Kidney epithelial cell (primary cell): ENCODE measurements around the gene RAP1GDS1. TPM values are rescaled to one million over a fixed set of nuclear protein-coding genes. Genes with fewer than 3 reads are reported as not detected.
"Not testable (repeated sequence)": the region's sequence is repeated elsewhere in the genome, so short reads cannot be mapped to it uniquely, and the experiment has no call there.

ENCODE experiments used
- DNase-seq: peaks from one replicate; pipeline ENCODE4 v3.0.0-alpha.2; 2010; ENCODE audit warnings: low read depth
- H3K27me3 ChIP-seq: 2 replicates; pipeline ENCODE4 v1.6.0; 2011; ENCODE audit warnings: low read length; ENCODE audit not compliant: control insufficient read depth, insufficient read depth
- H3K36me3 ChIP-seq: 2 replicates; pipeline ENCODE4 v1.5.1; 2011; ENCODE audit warnings: low read length; ENCODE audit not compliant: control insufficient read depth, insufficient read depth
- H3K4me3 ChIP-seq: 2 replicates; pipeline ENCODE4 v1.5.1; 2011; ENCODE audit warnings: low read depth, mild to moderate bottlenecking, control low read depth, low read length
- CTCF ChIP-seq: IDR thresholded peaks from 2 replicates; pipeline ENCODE4 v1.5.1; 2011; ENCODE audit warnings: mild to moderate bottlenecking, moderate library complexity, low read length, control low read depth, inconsistent platforms; ENCODE audit not compliant: insufficient read depth, poor library complexity, severe bottlenecking
- total RNA-seq: library from RNA; depleted of rRNA; stranded (reverse); fragments of >200 nt; gene quantifications from 2 replicates; pipeline ENCODE4 v1.2.3, GENCODE V29; 2015

RAP1GDS1 gene
- total RNA-seq, 1 donor from 2014 or later: 53.3 TPM

DNA sequence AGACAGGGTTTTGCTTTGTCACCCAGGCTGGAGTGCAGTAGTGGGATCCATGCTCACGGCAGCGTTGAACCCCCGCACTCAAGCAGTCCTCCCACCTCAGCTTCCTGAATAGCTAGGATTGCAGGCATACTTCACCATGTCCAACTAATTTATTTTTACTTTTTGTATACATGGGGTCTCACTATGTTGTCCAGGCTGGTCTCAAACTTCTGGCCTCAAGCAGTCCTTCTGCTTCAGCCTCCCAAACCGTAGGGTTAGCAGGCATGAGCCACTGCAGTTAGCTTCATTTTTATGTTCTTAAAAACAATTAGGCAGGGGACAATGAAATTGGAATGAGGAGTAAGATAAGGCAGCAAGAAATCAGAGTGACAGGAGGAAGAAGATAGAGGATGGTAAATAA lies 50.5 kb downstream of the RAP1GDS1 start:
- H3K27me3 ChIP-seq: no peaks in the 10 kb centered on the region
- no peaks in the 10 kb centered on the region for H3K36me3 ChIP-seq
- no peak overlapping the region for H3K4me3 ChIP-seq
- DNase-seq: no peak
- no peak for TF ChIP-seq CTCF

- Histone ChIP-seq H3K27me3 (no peaks in the 10 kb centered on the region), H3K36me3 (no peaks in the 10 kb centered on the region), H3K4me3 (no peak overlapping the region)
- DNase-seq: no peak
- TF ChIP-seq CTCF: no peak
Observed at GRCh38 chr4:98314791-98315565, 53.8 kb downstream of the RAP1GDS1 start.

DNA sequence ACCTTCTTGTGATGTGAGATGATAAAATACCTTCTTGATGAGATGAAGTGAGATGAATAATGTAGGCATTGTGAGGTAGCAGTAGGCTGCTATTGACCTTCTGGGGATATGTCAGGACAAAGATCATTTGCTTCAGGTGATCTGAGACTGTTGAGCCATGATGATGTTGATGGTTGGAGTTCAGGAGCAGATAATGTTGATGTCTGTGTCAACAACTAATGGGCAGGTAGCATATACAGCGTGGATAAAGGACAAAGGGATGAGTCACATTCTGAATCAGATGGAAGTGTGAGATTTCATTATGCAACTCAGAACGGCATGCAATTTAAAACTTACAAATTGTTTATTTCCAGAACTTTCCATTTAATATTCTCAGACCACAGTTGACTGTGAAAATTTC lies 57.3 kb downstream of the RAP1GDS1 start:
- H3K27me3 ChIP-seq: no peaks in the 10 kb centered on the region
- H3K36me3 ChIP-seq: no peaks in the 10 kb centered on the region
- TF ChIP-seq CTCF: no peak
- H3K4me3 ChIP-seq: no peak overlapping the region
- no peak for DNase-seq

GRCh38 chr4:98319021-98319420 lies 57.8 kb downstream of the RAP1GDS1 start:
- TF ChIP-seq CTCF: no peak
- no peaks in the 10 kb centered on the region for H3K36me3 ChIP-seq
- no peak for DNase-seq

GRCh38 chr4:98326168-98326567 lies 65.0 kb downstream of the RAP1GDS1 start:
- H3K36me3 ChIP-seq: no peaks in the 10 kb centered on the region
- no peaks in the 10 kb centered on the region for H3K27me3 ChIP-seq
- H3K4me3 ChIP-seq: no peak overlapping the region
- no peak for TF ChIP-seq CTCF
- DNase-seq: no peak

More at GRCh38 chr4:98319021-98319420, 57.8 kb downstream of the RAP1GDS1 start:
- Histone ChIP-seq H3K27me3 (no peaks in the 10 kb centered on the region), H3K4me3 (no peak overlapping the region)

- TF ChIP-seq CTCF: no peak
- no peak overlapping the region for H3K4me3 ChIP-seq
- no peaks in the 10 kb centered on the region for H3K36me3 ChIP-seq
- no peaks in the 10 kb centered on the region for H3K27me3 ChIP-seq
- DNase-seq: no peak
Observed at GRCh38 chr4:98327694-98328093, 66.5 kb downstream of the RAP1GDS1 start.

GRCh38 chr4:98329879-98330640 lies 68.9 kb downstream of the RAP1GDS1 start:
- DNase-seq, H3K36me3 ChIP-seq, H3K27me3 ChIP-seq, H3K4me3 ChIP-seq: not testable (repeated sequence)
